GM12865 (cell line): ENCODE measurements around the gene C13orf42.

Source experiments
- DNase-seq: peaks from one replicate; pipeline ENCODE4 v3.0.0; 2010; ENCODE audit warnings: low read depth
- H3K4me3 ChIP-seq: 2 replicates; pipeline ENCODE4 v1.5.1; 2011; ENCODE audit warnings: mild to moderate bottlenecking, low read depth, low read length, control low read depth
- CTCF ChIP-seq: IDR thresholded peaks from 2 replicates; pipeline ENCODE4 v1.5.1; 2011; ENCODE audit warnings: low read length, control low read depth, low read depth, inconsistent platforms; ENCODE audit not compliant: insufficient read depth; ENCODE audit errors: missing control alignments

C13orf42 gene

DNA sequence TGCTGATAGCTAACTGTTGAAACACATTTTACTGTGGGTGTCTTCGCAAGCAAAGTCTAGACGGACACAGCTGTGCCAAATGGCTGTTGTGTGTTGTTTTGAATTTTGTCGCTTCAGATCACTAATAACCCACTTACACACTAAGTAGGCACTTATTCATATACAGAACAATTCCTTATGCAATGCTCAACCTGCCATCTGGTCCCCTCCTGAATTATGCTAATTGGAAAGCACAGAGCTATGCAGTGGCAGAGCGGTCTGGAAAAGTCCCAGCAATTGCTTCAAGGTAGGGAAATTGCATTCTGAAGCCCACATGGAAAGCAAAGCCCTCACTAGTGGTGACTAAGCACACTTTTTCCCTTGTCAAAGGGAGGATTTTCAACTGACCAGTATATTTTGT, 69.9 kb downstream of the C13orf42 start:
- TF ChIP-seq CTCF: no peak
- H3K4me3 ChIP-seq: no peak overlapping the region
- no peak for DNase-seq

DNA sequence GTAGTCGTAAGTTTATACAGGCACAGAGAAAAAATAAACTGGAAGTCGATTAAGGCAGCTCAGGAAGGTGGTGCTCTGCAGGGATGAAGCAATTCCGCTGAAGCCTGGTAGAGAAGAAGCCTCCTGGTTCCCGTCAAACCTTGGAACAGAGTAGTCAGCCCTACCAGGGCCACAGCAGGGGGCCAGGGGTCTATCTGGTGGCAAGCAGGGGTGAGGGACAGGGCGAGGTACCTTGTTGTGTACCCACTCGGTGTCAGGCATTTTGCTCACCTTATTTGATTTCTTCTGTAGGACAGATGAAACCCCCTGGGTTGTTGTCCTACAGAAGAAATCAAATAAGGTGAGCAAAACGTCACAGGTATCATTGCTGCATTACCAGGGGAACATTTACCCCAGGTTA, 70.6 kb downstream of the C13orf42 start:
- no peak for DNase-seq
- no peak overlapping the region for H3K4me3 ChIP-seq
- no peak for TF ChIP-seq CTCF

DNA sequence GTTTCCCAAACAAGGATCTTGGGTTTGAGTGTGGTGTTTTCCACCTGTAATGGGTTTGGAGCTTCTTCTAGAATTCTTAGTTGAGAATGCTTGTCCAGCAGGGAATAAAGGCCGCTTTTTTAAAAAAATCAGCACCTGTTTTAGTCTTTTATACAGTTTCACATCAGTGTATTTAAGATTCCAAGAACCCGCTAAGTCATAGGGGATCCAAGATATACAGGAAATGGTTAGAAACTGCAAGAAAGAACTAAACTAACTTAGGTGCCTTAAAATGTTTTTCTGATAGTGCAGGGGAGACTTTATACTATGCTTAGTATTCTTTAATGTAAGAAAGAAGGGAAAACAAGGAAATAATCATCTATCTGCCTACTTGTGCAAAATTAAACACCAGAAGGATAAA, 74.7 kb downstream of the C13orf42 start:
- no peak for DNase-seq
- no peak overlapping the region for H3K4me3 ChIP-seq
- no peak for TF ChIP-seq CTCF

GRCh38 chr13:51035978-51036377, 75.1 kb downstream of the C13orf42 start:
- H3K4me3 ChIP-seq: no peak overlapping the region
- no peak for DNase-seq
- TF ChIP-seq CTCF: no peak

DNA sequence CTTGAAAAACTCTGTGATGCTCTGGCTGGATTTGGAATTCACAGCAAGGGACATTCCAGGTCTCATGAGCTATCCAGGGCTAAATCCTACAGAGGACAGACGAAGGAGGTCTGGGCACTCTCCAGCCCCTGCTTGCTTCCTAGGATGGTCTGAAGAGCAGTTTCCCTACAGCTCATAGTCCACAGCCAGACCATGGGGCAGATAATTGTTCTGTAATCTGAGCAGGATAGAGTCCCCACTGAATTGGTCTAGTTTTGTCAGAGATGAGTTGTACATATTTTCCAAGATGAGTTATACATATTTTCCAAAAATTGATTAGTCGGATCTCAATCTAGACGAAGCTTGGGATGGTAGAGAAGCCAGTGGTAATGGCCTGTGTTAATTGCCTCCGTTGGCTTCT, 75.6 kb downstream of the C13orf42 start:
- no peak for DNase-seq
- no peak overlapping the region for H3K4me3 ChIP-seq
- no peak for TF ChIP-seq CTCF

DNA sequence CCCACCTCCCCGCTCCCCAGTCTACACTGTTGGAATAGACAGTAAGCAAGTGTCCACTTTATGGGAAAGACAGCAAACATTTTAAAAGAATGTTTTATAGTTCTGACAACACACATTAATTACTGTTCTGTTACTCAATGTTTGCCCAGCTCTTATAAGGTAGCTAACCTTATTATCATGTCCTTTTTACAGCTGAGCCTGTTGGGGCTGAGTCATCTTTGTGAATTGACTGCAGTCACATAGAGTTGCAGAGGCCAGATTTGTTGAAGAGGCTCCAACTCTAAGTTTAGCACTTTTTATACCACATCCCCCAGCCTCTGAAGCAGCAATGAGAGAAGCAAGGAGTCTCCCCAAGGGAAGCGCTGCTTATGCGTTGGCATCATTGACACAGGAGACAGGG, 76.2 kb downstream of the C13orf42 start:
- TF ChIP-seq CTCF: no peak
- no peak overlapping the region for H3K4me3 ChIP-seq
- no peak for DNase-seq

DNA sequence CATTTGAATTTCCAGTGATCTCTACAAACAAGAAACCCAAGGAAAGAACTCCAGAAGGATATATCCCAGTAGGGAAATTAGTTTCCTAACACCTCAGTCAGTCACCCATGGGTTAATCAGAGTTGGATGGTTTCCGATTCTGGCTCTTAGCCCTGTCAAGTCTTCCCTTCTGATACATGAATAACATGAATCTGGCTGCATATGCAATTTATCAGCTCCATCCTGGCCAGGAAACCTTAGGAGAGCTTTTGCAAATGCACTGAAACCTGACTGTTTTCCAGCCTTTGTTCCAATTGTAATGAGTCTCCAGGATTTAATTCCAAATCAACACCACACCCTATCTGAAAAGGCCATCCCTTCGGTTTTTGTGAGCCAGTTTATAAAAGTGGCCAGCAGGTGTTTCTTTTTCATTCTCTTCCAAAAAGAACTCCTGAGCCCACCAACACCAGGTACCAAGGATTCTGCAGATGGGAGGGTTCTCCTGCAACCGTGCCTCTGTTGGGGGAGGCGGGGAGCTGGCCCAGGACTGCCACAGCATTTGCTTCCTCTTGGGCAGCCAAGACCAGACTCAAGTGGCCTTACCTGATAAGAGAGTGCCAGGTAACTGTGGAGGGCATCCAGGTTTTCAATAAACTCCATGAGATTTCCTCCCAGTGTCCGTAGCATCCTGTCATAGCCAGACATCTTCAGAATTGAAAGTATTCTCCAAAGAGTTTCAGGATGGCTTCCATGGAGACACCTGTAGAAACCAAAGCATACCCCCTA, 77.5 kb downstream of the C13orf42 start:
- no peak for DNase-seq
- H3K4me3 ChIP-seq: no peak overlapping the region
- TF ChIP-seq CTCF: no peak
